AML-193 (cell line): ENCODE measurements around the gene C2.
"Not testable (repeated sequence)": the region's sequence is repeated elsewhere in the genome, so short reads cannot be mapped to it uniquely, and the experiment has no call there.

Source experiments
- DNase-seq, 2 experiments: peaks; one replicate each; lab custom pipeline; 2025; lab: John Stamatoyannopoulos, UW

C2 gene

GRCh38 chr6:31979238-31979898 lies 51.9 kb downstream of the C2 start:
- DNase-seq = no peak

GRCh38 chr6:31980195-31980876 lies 52.8 kb downstream of the C2 start:
- not testable (repeated sequence) for DNase-seq

GRCh38 chr6:31980998-31981397 lies 53.5 kb downstream of the C2 start:
- not testable (repeated sequence) for DNase-seq

GRCh38 chr6:31981744-31982143 lies 54.2 kb downstream of the C2 start, which contains the start of gene C4A:
Gene C4A, plus strand, starts transcription at chr6:31982057. Its CDS starts 51 bp downstream, at chr6:31982108.
- not testable (repeated sequence) for DNase-seq

GRCh38 chr6:31989363-31989762 lies 61.8 kb downstream of the C2 start:
- DNase-seq = not testable (repeated sequence)

GRCh38 chr6:31994421-31994820 lies 66.9 kb downstream of the C2 start:
- not testable (repeated sequence) for DNase-seq
